Measurements from ENCODE around the gene CRYBG1.

The CRYBG1 gene

DNA sequence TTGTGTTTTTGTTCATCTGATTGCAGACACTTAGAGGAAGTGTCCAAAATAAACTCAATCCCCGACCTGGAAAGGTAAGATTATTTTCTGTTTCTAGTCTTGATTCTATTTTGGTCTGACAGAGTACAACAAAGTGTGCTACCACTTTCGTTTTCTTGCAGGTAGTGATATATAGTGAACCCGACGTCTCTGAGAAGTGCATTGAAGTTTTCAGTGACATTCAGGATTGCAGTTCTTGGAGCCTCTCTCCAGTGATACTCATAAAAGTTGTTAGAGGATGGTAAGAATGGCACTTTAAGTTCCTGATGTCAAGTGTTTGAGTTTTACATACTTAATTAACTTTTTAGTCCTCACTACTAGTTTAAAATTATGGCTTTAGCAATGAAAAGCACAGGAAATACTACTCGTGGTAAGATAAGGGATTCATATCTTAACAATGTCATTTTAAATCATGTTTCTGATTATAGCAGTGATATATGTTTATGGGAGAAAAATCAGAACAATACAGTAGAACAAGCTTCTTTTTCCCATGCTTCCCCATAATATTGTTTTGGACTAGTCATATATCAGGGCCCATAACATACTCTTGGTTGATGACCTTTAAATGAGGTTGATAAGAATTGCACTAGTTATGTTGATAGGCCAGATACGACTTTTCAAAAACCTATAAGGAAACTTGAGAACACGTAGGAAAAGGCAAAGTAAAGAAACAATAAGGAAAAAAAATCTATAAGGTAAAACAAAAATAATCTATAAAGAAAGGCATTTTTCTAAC, 164.8 kb downstream of the CRYBG1 start:
- peaks cover 17% of the 10 kb centered on the region for H3K27me3 ChIP-seq (ENCODE audit: insufficient read depth, low read length)
- no peak overlapping the region for H2AFZ ChIP-seq (ENCODE audit: low read depth, low read length)
- no peaks in the 10 kb centered on the region for H3K36me3 ChIP-seq (ENCODE audit: insufficient read depth, low read length)
- no peaks in the 10 kb centered on the region for H3K4me1 ChIP-seq (ENCODE audit: insufficient read depth, low read length)
- H3K9me3 ChIP-seq (ENCODE audit: low read length): no peaks in the 10 kb centered on the region
- no peak overlapping the region for H3K4me3 ChIP-seq (ENCODE audit: low read length)

DNA sequence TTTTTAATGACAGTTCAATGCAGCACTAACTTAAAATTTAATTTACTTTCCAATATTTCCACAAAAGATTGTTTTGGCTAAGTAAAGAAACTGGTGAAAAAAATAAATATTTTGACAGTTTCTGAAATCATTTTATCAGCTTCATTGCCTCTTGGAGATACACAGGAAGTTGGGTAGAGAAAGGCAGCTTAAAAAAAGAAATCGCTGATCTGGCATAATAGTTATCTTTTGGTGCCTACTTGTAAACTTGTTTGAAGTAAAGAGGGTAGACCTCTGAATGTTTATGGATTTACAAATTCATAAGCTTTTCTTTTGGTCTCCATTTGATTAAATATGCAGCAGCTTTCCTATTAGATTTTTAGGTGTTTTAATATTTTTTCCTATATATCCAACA, 165.4 kb downstream of the CRYBG1 start:
- no peaks in the 10 kb centered on the region for H3K4me1 ChIP-seq (ENCODE audit: insufficient read depth, low read length)
- H3K36me3 ChIP-seq (ENCODE audit: insufficient read depth, low read length): no peaks in the 10 kb centered on the region
- no peaks in the 10 kb centered on the region for H3K9me3 ChIP-seq (ENCODE audit: low read length)
- no peak overlapping the region for H3K4me3 ChIP-seq (ENCODE audit: low read length)
- H2AFZ ChIP-seq (ENCODE audit: low read depth, low read length): no peak overlapping the region
- H3K27me3 ChIP-seq (ENCODE audit: insufficient read depth, low read length): peaks cover 14% of the 10 kb centered on the region

DNA sequence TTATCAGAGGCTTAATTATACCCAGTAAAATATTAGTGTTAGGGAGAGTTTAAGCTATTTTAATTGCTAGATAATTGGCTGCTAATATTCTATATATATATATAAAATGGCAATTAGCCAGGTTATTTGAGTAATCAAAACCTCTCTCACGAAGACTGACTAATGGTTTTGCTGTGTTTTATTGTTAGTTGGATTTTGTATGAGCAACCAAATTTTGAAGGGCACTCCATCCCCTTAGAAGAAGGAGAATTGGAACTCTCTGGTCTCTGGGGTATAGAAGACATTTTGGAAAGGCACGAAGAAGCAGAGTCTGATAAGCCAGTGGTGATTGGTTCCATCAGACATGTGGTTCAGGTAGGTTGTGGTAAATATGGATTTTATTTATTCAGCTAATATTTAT, 166.6 kb downstream of the CRYBG1 start:
- H3K9me3 ChIP-seq (ENCODE audit: low read length): no peaks in the 10 kb centered on the region
- H3K4me1 ChIP-seq (ENCODE audit: insufficient read depth, low read length): no peaks in the 10 kb centered on the region
- H3K4me3 ChIP-seq (ENCODE audit: low read length): no peak overlapping the region
- peaks cover 11% of the 10 kb centered on the region for H3K27me3 ChIP-seq (ENCODE audit: insufficient read depth, low read length)
- H2AFZ ChIP-seq (ENCODE audit: low read depth, low read length): no peak overlapping the region
- no peaks in the 10 kb centered on the region for H3K36me3 ChIP-seq (ENCODE audit: insufficient read depth, low read length)

DNA sequence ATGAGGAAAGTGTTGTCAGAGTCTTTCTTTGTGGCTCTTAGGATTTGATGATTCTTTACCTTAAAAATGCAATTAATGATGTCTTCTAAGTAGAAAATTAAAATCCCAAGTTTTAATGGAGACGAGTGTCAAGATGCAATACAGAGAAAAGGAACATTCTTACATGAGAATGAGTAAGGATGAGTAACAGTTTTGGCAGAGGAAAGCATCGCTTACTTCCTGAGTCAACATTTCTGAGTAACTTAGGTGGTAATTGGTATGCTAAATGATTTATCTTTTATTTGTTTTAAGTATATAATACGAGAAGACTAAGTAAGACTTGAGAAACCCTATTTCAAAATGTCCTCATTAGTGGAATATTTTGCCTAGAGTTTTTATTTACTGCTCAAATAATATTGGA, 167.5 kb downstream of the CRYBG1 start:
- H3K4me3 ChIP-seq (ENCODE audit: low read length): no peak overlapping the region
- H3K9me3 ChIP-seq (ENCODE audit: low read length): no peaks in the 10 kb centered on the region
- no peak overlapping the region for H2AFZ ChIP-seq (ENCODE audit: low read depth, low read length)
- H3K27me3 ChIP-seq (ENCODE audit: insufficient read depth, low read length): peaks cover 11% of the 10 kb centered on the region
- no peaks in the 10 kb centered on the region for H3K4me1 ChIP-seq (ENCODE audit: insufficient read depth, low read length)
- H3K36me3 ChIP-seq (ENCODE audit: insufficient read depth, low read length): no peaks in the 10 kb centered on the region

DNA sequence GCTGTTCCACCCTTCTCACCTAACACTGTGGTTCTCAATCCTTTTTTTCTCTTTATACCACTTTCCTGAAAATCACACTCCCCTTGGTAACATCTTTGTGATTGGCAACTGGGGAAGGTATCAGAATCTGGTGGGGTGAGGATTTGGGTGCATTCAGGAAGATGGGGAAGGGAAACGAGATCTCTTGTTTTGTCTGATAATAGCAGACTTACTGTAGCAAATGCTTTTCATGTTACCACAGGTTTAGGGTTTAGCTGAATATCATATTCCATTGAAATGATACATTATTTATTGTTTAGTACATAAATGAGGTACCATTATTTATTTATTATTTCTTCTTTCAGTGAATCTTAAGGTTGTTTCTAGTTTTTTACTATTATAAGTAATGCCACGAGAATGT, 168.0 kb downstream of the CRYBG1 start:
- Histone ChIP-seq H3K4me3 (ENCODE audit: low read length) (no peak overlapping the region), H3K4me1 (ENCODE audit: insufficient read depth, low read length) (no peaks in the 10 kb centered on the region), H3K36me3 (ENCODE audit: insufficient read depth, low read length) (no peaks in the 10 kb centered on the region), H3K27me3 (ENCODE audit: insufficient read depth, low read length) (peaks cover 14% of the 10 kb centered on the region), H2AFZ (ENCODE audit: low read depth, low read length) (no peak overlapping the region), H3K9me3 (ENCODE audit: low read length) (no peaks in the 10 kb centered on the region)

DNA sequence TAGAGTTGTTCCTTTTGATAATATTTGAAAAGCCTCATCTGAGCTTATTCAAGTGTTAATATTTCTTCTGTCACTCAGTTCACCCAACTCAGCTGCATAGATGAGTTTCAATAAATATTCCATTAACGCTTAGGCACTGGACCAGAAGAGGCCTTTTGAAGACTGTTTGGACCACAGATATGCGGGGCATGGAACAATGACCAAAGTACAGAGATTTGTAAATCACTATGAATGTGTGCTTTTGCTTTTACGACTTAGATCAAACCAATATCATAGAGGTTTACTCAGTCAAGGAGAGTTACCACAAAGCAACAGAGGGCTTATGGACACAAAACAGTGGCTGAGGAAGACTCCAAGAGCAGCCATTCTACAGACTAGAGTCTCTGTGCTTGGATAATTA, 168.9 kb downstream of the CRYBG1 start:
- H3K9me3 ChIP-seq (ENCODE audit: low read length): no peaks in the 10 kb centered on the region

DNA sequence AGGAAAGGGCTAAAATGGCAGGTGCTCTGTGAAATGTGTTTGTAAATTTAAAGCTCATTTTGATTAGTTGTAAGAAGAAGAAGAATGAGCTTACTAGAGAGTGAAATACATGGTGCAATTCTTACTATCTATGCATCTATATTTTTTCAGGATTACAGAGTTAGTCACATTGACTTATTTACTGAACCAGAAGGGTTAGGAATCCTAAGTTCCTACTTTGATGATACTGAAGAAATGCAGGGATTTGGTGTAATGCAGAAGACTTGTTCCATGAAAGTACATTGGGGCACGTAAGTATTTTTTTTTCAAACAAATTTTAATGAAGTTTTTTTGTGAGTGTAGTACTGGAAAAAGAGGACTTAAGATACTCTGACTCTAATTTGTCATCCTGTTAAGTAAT, 169.5 kb downstream of the CRYBG1 start:
- Histone ChIP-seq H3K4me1 (ENCODE audit: insufficient read depth, low read length) (no peaks in the 10 kb centered on the region), H3K4me3 (ENCODE audit: low read length) (no peak overlapping the region), H3K27me3 (ENCODE audit: insufficient read depth, low read length) (peaks cover 21% of the 10 kb centered on the region), H3K36me3 (ENCODE audit: insufficient read depth, low read length) (no peaks in the 10 kb centered on the region), H2AFZ (ENCODE audit: low read depth, low read length) (no peak overlapping the region), H3K9me3 (ENCODE audit: low read length) (no peaks in the 10 kb centered on the region)

More for the DNA sequence above, 168.9 kb downstream of the CRYBG1 start:
- Histone ChIP-seq H2AFZ (ENCODE audit: low read depth, low read length) (no peak overlapping the region), H3K27me3 (ENCODE audit: insufficient read depth, low read length) (peaks cover 23% of the 10 kb centered on the region), H3K4me3 (ENCODE audit: low read length) (no peak overlapping the region), H3K36me3 (ENCODE audit: insufficient read depth, low read length) (no peaks in the 10 kb centered on the region), H3K4me1 (ENCODE audit: insufficient read depth, low read length) (no peaks in the 10 kb centered on the region)

DNA sequence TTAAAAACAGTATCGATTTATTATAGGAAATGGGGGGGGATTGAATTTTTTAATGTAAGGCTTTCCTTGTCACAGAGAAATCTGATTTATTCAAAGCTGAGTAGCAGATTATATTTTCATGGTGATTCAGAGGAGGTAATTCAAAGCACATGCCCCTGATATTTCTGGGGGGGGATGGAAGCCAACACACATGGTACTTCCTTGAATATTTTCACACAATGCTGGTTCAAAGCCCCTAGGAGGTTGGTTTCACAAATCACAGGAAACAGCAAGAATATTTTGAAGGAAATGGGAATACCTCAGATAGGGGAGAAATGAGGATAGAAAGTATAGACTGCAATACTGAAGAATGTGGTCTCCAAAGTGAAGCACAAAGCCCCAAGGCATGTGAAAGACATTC, 170.0 kb downstream of the CRYBG1 start:
- Histone ChIP-seq H3K27me3 (ENCODE audit: insufficient read depth, low read length) (peaks cover 19% of the 10 kb centered on the region), H3K36me3 (ENCODE audit: insufficient read depth, low read length) (no peaks in the 10 kb centered on the region), H3K4me1 (ENCODE audit: insufficient read depth, low read length) (no peaks in the 10 kb centered on the region), H3K9me3 (ENCODE audit: low read length) (no peaks in the 10 kb centered on the region), H3K4me3 (ENCODE audit: low read length) (no peak overlapping the region), H2AFZ (ENCODE audit: low read depth, low read length) (no peak overlapping the region)

DNA sequence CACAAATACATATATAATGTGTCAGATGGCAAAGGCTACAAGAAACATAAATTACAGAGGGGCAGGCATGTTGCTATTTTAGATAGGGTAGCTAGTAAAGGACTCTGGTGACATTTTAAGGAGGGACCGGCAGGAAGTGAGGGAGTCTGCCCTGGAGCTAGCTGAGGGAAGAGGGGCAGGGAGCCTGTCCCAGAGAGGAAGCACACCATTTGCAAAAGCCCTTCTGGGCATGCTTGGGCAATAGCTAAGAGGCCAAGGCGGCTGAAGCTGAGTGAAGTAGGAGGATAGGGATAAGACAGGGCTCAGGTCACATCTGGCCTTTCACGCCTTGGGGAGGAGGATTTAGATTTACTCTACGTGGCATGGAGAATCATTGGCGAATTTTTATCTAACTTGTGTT, 172.5 kb downstream of the CRYBG1 start:
- no peaks in the 10 kb centered on the region for H3K9me3 ChIP-seq (ENCODE audit: low read length)
- H3K4me3 ChIP-seq (ENCODE audit: low read length): no peak overlapping the region
- no peak overlapping the region for H2AFZ ChIP-seq (ENCODE audit: low read depth, low read length)
- no peaks in the 10 kb centered on the region for H3K4me1 ChIP-seq (ENCODE audit: insufficient read depth, low read length)
- no peaks in the 10 kb centered on the region for H3K36me3 ChIP-seq (ENCODE audit: insufficient read depth, low read length)
- H3K27me3 ChIP-seq (ENCODE audit: insufficient read depth, low read length): peaks cover 17% of the 10 kb centered on the region

DNA sequence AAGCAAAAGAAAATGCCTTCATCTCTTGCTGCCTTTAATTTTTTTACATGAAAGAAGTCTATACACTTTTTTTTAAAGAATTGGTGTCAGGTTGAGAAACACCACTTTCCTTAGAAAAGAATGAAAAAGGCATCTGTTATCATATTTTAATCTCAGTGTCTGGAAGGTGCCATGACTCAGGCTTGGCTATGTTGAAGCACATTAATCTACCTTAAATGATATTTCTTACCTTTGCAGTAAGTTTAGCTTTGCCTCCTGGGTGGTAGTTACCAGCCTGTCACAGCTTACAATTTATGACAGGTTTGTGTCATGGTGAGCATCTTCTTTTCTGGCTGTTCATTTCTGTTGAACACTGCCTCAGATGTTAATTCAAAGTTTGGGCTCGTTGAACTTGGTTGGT, 173.5 kb downstream of the CRYBG1 start:
- H2AFZ ChIP-seq (ENCODE audit: low read depth, low read length): no peak overlapping the region
- H3K27me3 ChIP-seq (ENCODE audit: insufficient read depth, low read length): peaks cover 17% of the 10 kb centered on the region
- no peaks in the 10 kb centered on the region for H3K4me1 ChIP-seq (ENCODE audit: insufficient read depth, low read length)
- no peaks in the 10 kb centered on the region for H3K9me3 ChIP-seq (ENCODE audit: low read length)
- H3K36me3 ChIP-seq (ENCODE audit: insufficient read depth, low read length): no peaks in the 10 kb centered on the region
- H3K4me3 ChIP-seq (ENCODE audit: low read length): no peak overlapping the region

DNA sequence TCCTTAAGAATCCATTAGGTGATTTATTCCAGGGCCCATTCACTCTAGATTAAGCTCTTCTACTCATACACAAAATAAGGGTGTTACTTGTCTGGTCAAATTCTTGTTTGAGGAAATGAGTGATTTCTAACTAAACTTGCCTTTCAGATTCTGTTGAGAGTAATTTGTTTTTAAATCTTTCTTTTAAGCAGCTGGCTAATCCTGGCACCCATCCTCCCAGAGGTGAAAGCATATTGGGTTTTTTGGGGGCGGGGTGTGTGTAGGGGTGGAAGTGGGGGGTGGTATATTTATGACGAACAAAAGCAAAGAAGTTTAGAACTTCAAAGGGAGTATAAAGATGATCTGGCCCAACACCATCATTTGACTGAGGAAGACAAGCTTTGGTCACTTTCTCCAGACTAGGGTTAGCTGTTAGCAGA, 174.1 kb downstream of the CRYBG1 start:
- Histone ChIP-seq H3K9me3 (ENCODE audit: low read length) (no peaks in the 10 kb centered on the region), H3K4me3 (ENCODE audit: low read length) (no peak overlapping the region), H3K27me3 (ENCODE audit: insufficient read depth, low read length) (peaks cover 17% of the 10 kb centered on the region), H3K4me1 (ENCODE audit: insufficient read depth, low read length) (no peaks in the 10 kb centered on the region), H2AFZ (ENCODE audit: low read depth, low read length) (no peak overlapping the region), H3K36me3 (ENCODE audit: insufficient read depth, low read length) (no peaks in the 10 kb centered on the region)

DNA sequence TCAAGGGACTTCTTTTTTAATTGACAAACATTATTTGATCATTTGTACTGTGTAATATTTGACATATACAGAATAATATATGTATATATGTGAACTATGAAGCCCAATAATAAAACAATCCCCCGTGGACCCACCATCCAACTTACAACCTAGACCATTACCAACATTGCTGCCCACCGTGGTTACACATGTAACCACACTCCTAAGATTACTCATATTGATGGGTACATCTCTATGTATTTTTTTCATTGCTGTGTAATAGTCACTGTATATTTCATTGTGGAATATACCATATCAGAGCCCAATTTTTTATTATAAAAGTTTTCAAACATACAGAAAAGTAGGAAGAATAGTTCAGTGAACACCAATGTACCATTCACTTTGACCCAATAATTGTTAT, 174.5 kb downstream of the CRYBG1 start:
- Histone ChIP-seq H3K4me3 (ENCODE audit: low read length) (no peak overlapping the region), H3K9me3 (ENCODE audit: low read length) (no peaks in the 10 kb centered on the region), H3K36me3 (ENCODE audit: insufficient read depth, low read length) (no peaks in the 10 kb centered on the region), H3K27me3 (ENCODE audit: insufficient read depth, low read length) (peaks cover 15% of the 10 kb centered on the region), H2AFZ (ENCODE audit: low read depth, low read length) (no peak overlapping the region), H3K4me1 (ENCODE audit: insufficient read depth, low read length) (peaks cover 4% of the 10 kb centered on the region)

DNA sequence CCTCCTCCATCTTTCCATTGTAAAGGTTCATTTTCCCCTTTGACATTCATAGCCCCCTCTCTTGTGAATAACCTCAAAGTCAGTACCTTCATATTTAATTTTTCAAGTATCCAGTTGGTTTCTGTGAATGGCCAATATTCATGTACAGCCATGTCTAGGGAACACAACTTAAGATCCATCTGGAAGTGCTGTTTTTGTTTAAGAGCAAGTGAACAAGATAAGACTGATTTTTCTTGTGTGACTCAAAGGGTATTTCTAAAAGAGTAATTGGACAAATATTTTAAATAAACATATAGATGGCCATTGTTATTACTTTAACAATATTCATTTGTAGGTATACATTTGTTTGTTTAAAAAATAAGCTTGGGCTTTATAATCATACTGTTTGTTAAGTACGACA, 175.8 kb downstream of the CRYBG1 start:
- peaks cover 15% of the 10 kb centered on the region for H3K27me3 ChIP-seq (ENCODE audit: insufficient read depth, low read length)
- H3K4me3 ChIP-seq (ENCODE audit: low read length): no peak overlapping the region
- H3K9me3 ChIP-seq (ENCODE audit: low read length): no peaks in the 10 kb centered on the region
- peaks cover 7% of the 10 kb centered on the region for H3K4me1 ChIP-seq (ENCODE audit: insufficient read depth, low read length)
- no peaks in the 10 kb centered on the region for H3K36me3 ChIP-seq (ENCODE audit: insufficient read depth, low read length)
- no peak overlapping the region for H2AFZ ChIP-seq (ENCODE audit: low read depth, low read length)

DNA sequence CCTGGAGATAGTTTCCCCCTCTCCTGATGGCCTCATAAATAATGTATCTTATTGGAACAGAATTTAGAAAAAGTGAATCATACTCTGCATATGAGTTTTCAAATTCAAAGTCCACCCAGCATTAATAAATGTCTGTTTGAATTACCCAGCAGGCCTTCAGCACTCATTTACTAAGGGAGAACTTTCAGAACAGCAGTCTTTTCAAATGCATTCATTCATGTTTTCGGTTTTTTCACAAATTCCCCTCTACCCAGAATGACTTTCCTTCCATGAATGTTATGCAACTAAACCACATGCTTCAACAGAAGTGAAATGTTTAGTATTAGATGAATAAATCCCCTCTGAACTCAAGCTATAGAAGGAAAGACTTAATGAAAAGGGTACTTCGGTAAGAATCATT, 176.3 kb downstream of the CRYBG1 start:
- Histone ChIP-seq H3K9me3 (ENCODE audit: low read length) (no peaks in the 10 kb centered on the region), H2AFZ (ENCODE audit: low read depth, low read length) (no peak overlapping the region), H3K27me3 (ENCODE audit: insufficient read depth, low read length) (peaks cover 13% of the 10 kb centered on the region), H3K36me3 (ENCODE audit: insufficient read depth, low read length) (no peaks in the 10 kb centered on the region), H3K4me1 (ENCODE audit: insufficient read depth, low read length) (peaks cover 7% of the 10 kb centered on the region), H3K4me3 (ENCODE audit: low read length) (no peak overlapping the region)

Measured in neuron (in vitro differentiated cells).